Esophagus squamous epithelium (tissue), 4 donors: ENCODE results near the gene SH3RF2.

ENCODE experiments used
- POLR2A ChIP-seq, 4 donors: fragments of 450-650 bp; IDR thresholded peaks; one replicate each; pipeline ENCODE4 v1.6.1; 2017; ENCODE audit warnings: antibody characterized with exemption in 4 of 4, mild to moderate bottlenecking in 4 of 4, moderate library complexity in 3 of 4
- TF ChIP-seq, protein P1 (sequence below), 6 experiments: fragments of 450-650 bp in 4 of 6; fragments of 200-600 bp in 2 of 6; sonication (generic) in 2 of 6; IDR thresholded peaks; one replicate each; pipeline ENCODE4 v1.5.1; 2016 to 2019; ENCODE audit warnings: antibody characterized with exemption in 6 of 6, mild to moderate bottlenecking in 4 of 6, moderate library complexity in 4 of 6

DNA sequence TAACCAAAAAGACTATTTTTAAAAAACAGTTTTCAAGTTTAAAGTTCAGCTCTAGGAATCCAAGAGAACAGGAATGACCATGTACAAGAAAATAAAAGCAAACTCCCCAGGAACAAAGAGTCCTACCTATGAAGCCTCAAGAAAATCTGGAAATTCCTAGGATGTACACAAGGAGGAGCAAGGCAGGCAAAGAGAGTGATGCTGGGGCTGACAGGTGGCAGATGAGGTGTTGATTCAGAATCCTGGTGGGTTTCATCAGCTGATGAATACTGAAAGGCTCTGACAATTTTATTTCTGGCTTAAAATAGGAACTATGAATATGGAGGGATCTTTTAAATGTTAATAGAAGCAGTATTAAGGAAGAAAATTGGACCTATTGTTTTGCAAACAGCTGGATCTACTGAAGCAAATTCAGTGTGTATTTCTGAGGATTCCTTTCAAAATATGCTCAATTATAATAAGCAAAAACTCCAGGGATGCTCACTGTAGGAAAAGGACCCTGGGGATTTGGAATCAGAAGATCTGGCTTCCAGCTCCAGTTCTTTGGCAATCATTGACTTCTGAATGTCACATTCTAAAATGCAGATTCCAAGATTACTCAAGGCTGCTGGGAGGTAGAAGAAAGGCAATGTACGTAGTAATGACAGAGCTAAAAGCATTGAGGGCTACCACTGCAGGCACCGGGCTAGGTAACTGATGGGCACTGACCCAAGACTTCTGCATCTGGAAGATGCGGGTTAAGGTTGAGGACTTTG is 28.0 kb upstream of the SH3RF2 start:
- TF ChIP-seq, protein P1, sequence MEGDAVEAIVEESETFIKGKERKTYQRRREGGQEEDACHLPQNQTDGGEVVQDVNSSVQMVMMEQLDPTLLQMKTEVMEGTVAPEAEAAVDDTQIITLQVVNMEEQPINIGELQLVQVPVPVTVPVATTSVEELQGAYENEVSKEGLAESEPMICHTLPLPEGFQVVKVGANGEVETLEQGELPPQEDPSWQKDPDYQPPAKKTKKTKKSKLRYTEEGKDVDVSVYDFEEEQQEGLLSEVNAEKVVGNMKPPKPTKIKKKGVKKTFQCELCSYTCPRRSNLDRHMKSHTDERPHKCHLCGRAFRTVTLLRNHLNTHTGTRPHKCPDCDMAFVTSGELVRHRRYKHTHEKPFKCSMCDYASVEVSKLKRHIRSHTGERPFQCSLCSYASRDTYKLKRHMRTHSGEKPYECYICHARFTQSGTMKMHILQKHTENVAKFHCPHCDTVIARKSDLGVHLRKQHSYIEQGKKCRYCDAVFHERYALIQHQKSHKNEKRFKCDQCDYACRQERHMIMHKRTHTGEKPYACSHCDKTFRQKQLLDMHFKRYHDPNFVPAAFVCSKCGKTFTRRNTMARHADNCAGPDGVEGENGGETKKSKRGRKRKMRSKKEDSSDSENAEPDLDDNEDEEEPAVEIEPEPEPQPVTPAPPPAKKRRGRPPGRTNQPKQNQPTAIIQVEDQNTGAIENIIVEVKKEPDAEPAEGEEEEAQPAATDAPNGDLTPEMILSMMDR (IDR thresholded peaks at IDR 0.05) = peak in 2 of 6 experiments; percentile 32 to 39
- no peak for TF ChIP-seq POLR2A (IDR thresholded peaks at IDR 0.05)
